HepG2 (cell line): ENCODE data around the gene KIF3C. TPM values are rescaled to one million over a fixed set of nuclear protein-coding genes. Genes with fewer than 3 reads are reported as not detected.

ENCODE experiments used
- ADNP ChIP-seq: sonication (generic); formaldehyde crosslinking; IDR thresholded peaks from 2 replicates; pipeline ENCODE4 v1.4.0; 2020; ENCODE audit warnings: missing genetic modification reagents
- CENPT ChIP-seq: sonication (generic); formaldehyde crosslinking; IDR thresholded peaks from 2 replicates; pipeline ENCODE4 v1.8.0; 2022; ENCODE audit warnings: low read depth, mild to moderate bottlenecking, moderate library complexity, missing genetic modification reagents
- ETV5 ChIP-seq: IDR thresholded peaks from 2 replicates; pipeline ENCODE4 v1.6.1; 2018; ENCODE audit warnings: missing biosample characterization, missing genetic modification reagents, inconsistent platforms, borderline replicate concordance
- HNRNPK ChIP-seq: fragments of 200-400 bp; formaldehyde crosslinking; IDR thresholded peaks from 2 replicates; pipeline ENCODE4 v1.6.1; 2018; ENCODE audit warnings: low read length, low read depth, moderate library complexity, mild to moderate bottlenecking; ENCODE audit not compliant: poor library complexity, severe bottlenecking
- HNRNPLL ChIP-seq: fragments of 200-400 bp; formaldehyde crosslinking; IDR thresholded peaks from 2 replicates; pipeline ENCODE4 v1.6.1; 2017; ENCODE audit warnings: mild to moderate bottlenecking, low read depth, low read length; ENCODE audit not compliant: poor library complexity, severe bottlenecking
- JUNB ChIP-seq: sonication (generic); formaldehyde crosslinking; IDR thresholded peaks from 2 replicates; pipeline ENCODE4 v1.8.0; 2022; ENCODE audit warnings: missing genetic modification reagents, mild to moderate bottlenecking, borderline replicate concordance
- MXI1 ChIP-seq: IDR thresholded peaks from 3 replicates; pipeline ENCODE4 v1.6.1; 2012; ENCODE audit warnings: low read depth, low read length, inconsistent platforms, borderline replicate concordance
- NFRKB ChIP-seq: fragments of 450-650 bp; IDR thresholded peaks from 2 replicates; pipeline ENCODE4 v1.6.1; 2017
- RAD51 ChIP-seq: fragments of 450-650 bp; IDR thresholded peaks from 2 replicates; pipeline ENCODE4 v1.6.1; 2016; ENCODE audit warnings: borderline replicate concordance
- REPIN1 ChIP-seq: sonication (generic); formaldehyde crosslinking; IDR thresholded peaks from 2 replicates; pipeline ENCODE4 v1.8.0; 2022; ENCODE audit warnings: missing genetic modification reagents, low read depth, mild to moderate bottlenecking, borderline replicate concordance
- SNAI1 ChIP-seq: sonication (generic); formaldehyde crosslinking; IDR thresholded peaks from 2 replicates; pipeline ENCODE4 v1.5.0; 2020; ENCODE audit warnings: mild to moderate bottlenecking, missing genetic modification reagents, borderline replicate concordance
- WIZ ChIP-seq: sonication (generic); formaldehyde crosslinking; IDR thresholded peaks from 2 replicates; pipeline ENCODE4 v1.5.1; 2020; ENCODE audit warnings: mild to moderate bottlenecking, missing genetic modification reagents
- ZBTB1 ChIP-seq: sonication (generic); formaldehyde crosslinking; IDR thresholded peaks from 2 replicates; pipeline ENCODE4 v1.4.0; 2020; ENCODE audit warnings: missing genetic modification reagents, borderline replicate concordance
- ZBTB14 ChIP-seq: sonication (generic); formaldehyde crosslinking; IDR thresholded peaks from 2 replicates; pipeline ENCODE4 v1.4.0; 2020; ENCODE audit warnings: missing genetic modification reagents
- ZFAT ChIP-seq: sonication (generic); formaldehyde crosslinking; conservative IDR thresholded peaks from 2 replicates; pipeline ENCODE4 v1.8.1; 2023; ENCODE audit warnings: missing genetic modification reagents, inconsistent platforms
- ZFP41 ChIP-seq: sonication (generic); formaldehyde crosslinking; IDR thresholded peaks from 2 replicates; pipeline ENCODE4 v1.4.0; 2020; ENCODE audit warnings: mild to moderate bottlenecking, missing genetic modification reagents, borderline replicate concordance
- ZMYM3 ChIP-seq: sonication (generic); formaldehyde crosslinking; IDR thresholded peaks from 2 replicates; pipeline ENCODE4 v1.5.1; 2020; ENCODE audit warnings: mild to moderate bottlenecking, missing genetic modification reagents
- ZNF446 ChIP-seq: sonication (generic); formaldehyde crosslinking; IDR thresholded peaks from 2 replicates; pipeline ENCODE4 v1.5.0; 2020; ENCODE audit warnings: mild to moderate bottlenecking, missing genetic modification reagents
- ZSCAN22 ChIP-seq: sonication (generic); formaldehyde crosslinking; IDR thresholded peaks from 2 replicates; pipeline ENCODE4 v1.4.0; 2020; ENCODE audit warnings: mild to moderate bottlenecking, missing genetic modification reagents
- polyA plus RNA-seq, 8 experiments: library from polyadenylated mRNA; depleted of rRNA in 3 of 8; stranded (reverse) in 7 of 8; unstranded in 1 of 8; fragments of >200 nt; fragmentation: Illumina TruSeq in 4 of 8; extraction: Trizol in 4 of 8; gene quantifications; 2 replicates each; pipeline versions ENCODE4 v1.2.1 to v1.2.3, GENCODE V29; 2011 to 2016; ENCODE audit warnings: low read depth in 4 of 8, missing spikeins in 1 of 8, mixed read lengths in 1 of 8; ENCODE audit not compliant: insufficient read depth in 1 of 8
- total RNA-seq, 5 experiments: library from RNA; depleted of rRNA; stranded (reverse); fragments of >200 nt; fragmentation: Illumina TruSeq; extraction: Trizol; gene quantifications; 2 replicates each; pipeline ENCODE4 v1.2.3, GENCODE V29; 2016; ENCODE audit warnings: low read depth in 1 of 5
- TF ChIP-seq, protein P1 (sequence below): sonication (generic); formaldehyde crosslinking; IDR thresholded peaks from 2 replicates; pipeline ENCODE4 v1.4.0; 2020; ENCODE audit warnings: missing genetic modification reagents
- TF ChIP-seq, protein P2 (sequence below): sonication (generic); formaldehyde crosslinking; IDR thresholded peaks from 2 replicates; pipeline ENCODE4 v1.4.0; 2020; ENCODE audit warnings: missing genetic modification reagents

Gene KIF3C
- total and polyA plus RNA-seq, 2 of the 13 experiments (the other 11 are each of a cell fraction or from before 2014, with no cell fraction given): 3.6 to 4.9 TPM

DNA sequence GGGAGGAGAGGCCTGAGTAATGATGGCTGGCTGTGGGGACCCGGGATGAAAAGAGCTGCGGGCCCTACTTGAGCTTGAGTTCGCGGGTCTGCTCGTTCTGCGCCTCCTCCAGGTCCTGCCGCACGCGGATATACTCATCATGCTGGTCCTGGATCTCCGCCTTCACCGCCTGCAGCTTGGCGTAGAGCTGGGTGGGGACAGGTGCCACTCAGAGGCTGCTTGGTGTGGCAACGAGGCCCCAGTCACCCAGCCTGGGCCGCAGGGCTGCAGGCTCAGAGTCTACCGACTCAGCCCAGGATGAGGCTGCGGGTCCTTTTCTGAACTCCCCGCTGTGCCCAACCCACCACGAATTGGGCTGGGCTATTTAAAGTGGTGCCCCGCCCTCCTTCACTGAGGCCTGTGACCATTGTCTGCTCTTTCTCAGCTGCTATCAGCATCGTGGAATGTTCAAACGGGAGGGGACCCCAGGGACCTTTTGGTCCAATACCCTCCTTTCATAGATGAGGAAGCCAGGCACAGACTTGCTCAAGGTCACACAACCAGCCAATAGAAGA, 28.0 kb downstream of the KIF3C start (continued):
- no peak for TF ChIP-seq ZFP41 (CRISPR knock-in tag)
- TF ChIP-seq HNRNPK: no peak
- no peak for TF ChIP-seq ETV5
- no peak for TF ChIP-seq ZFAT
- no peak for TF ChIP-seq ZSCAN22 (CRISPR knock-in tag)
- TF ChIP-seq REPIN1 (CRISPR knock-in tag): no peak
- no peak for TF ChIP-seq ADNP (CRISPR knock-in tag)
- no peak for TF ChIP-seq RAD51
- no peak for TF ChIP-seq MXI1
- TF ChIP-seq SNAI1 (CRISPR knock-in tag): no peak
- TF ChIP-seq ZBTB14: no peak
- no peak for TF ChIP-seq ZNF446 (CRISPR knock-in tag)
- TF ChIP-seq ZBTB1 (CRISPR knock-in tag): no peak
- no peak for TF ChIP-seq HNRNPLL
- TF ChIP-seq NFRKB: no peak
- TF ChIP-seq, protein P1, sequence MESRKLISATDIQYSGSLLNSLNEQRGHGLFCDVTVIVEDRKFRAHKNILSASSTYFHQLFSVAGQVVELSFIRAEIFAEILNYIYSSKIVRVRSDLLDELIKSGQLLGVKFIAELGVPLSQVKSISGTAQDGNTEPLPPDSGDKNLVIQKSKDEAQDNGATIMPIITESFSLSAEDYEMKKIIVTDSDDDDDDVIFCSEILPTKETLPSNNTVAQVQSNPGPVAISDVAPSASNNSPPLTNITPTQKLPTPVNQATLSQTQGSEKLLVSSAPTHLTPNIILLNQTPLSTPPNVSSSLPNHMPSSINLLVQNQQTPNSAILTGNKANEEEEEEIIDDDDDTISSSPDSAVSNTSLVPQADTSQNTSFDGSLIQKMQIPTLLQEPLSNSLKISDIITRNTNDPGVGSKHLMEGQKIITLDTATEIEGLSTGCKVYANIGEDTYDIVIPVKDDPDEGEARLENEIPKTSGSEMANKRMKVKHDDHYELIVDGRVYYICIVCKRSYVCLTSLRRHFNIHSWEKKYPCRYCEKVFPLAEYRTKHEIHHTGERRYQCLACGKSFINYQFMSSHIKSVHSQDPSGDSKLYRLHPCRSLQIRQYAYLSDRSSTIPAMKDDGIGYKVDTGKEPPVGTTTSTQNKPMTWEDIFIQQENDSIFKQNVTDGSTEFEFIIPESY (CRISPR knock-in tag): peak; percentile 89
- TF ChIP-seq WIZ (CRISPR knock-in tag): no peak
- 0 out of 2 replicates have a peak, but pooled peaks have one; percentile 35 for TF ChIP-seq ZMYM3 (CRISPR knock-in tag)
- TF ChIP-seq JUNB (CRISPR knock-in tag): no peak
- TF ChIP-seq CENPT (CRISPR knock-in tag): no peak
- TF ChIP-seq, protein P2, sequence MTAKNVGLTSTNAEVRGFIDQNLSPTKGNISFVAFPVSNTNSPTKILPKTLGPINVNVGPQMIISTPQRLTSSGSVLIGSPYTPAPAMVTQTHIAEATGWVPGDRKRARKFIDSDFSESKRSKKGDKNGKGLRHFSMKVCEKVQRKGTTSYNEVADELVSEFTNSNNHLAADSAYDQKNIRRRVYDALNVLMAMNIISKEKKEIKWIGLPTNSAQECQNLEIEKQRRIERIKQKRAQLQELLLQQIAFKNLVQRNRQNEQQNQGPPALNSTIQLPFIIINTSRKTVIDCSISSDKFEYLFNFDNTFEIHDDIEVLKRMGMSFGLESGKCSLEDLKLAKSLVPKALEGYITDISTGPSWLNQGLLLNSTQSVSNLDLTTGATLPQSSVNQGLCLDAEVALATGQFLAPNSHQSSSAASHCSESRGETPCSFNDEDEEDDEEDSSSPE (CRISPR knock-in tag): no peak
